Endothelial cell (in vitro differentiated cells): Measurements from ENCODE around the gene WDR36. TPM values are rescaled to one million over a fixed set of nuclear protein-coding genes. Genes with fewer than 3 reads are reported as not detected.

Experiments
- DNase-seq: peaks from one replicate; pipeline ENCODE4 v3.0.0; 2021; ENCODE audit warnings: low spot score
- H3K27ac Mint-ChIP-seq: one replicate; pipeline ENCODE4 v1.8.0; 2021; ENCODE audit warnings: mixed read lengths, inconsistent platforms; ENCODE audit not compliant: unreplicated experiment
- H3K27me3 Mint-ChIP-seq: one replicate; pipeline ENCODE4 v1.8.0; 2021; ENCODE audit warnings: mild to moderate bottlenecking, moderate library complexity, mixed read lengths, inconsistent platforms; ENCODE audit not compliant: unreplicated experiment
- H3K36me3 Mint-ChIP-seq: one replicate; pipeline ENCODE4 v1.8.0; 2021; ENCODE audit warnings: mild to moderate bottlenecking, low read depth, mixed read lengths, inconsistent platforms; ENCODE audit not compliant: unreplicated experiment
- H3K4me1 Mint-ChIP-seq: one replicate; pipeline ENCODE4 v1.8.0; 2021; ENCODE audit warnings: mild to moderate bottlenecking, mixed read lengths, inconsistent platforms; ENCODE audit not compliant: unreplicated experiment
- H3K4me3 Mint-ChIP-seq: one replicate; pipeline ENCODE4 v1.8.0; 2021; ENCODE audit warnings: mild to moderate bottlenecking, mixed read lengths, inconsistent platforms; ENCODE audit not compliant: unreplicated experiment
- H3K9me3 Mint-ChIP-seq: one replicate; pipeline ENCODE4 v1.8.0; 2021; ENCODE audit warnings: mixed read lengths, inconsistent platforms; ENCODE audit not compliant: unreplicated experiment
- CTCF ChIP-seq: fragments of 200-600 bp; sonication (generic); IDR thresholded peaks from one replicate; pipeline ENCODE4 v1.5.0; 2021; ENCODE audit warnings: antibody characterized with exemption; ENCODE audit not compliant: unreplicated experiment
- total RNA-seq: library from RNA; stranded (reverse); fragmentation: NEBNext Ultra II Directional; extraction: Animal tissue kit (Norgen Biotek cat#: 25700); gene quantifications from one replicate; pipeline ENCODE4 v1.2.1, GENCODE V29; 2021; ENCODE audit not compliant: unreplicated experiment

Gene WDR36
- total RNA-seq, 1 donor from 2014 or later = 25.2 TPM

- H3K36me3 Mint-ChIP-seq = peaks cover 9% of the 10 kb centered on the region
- H3K4me1 Mint-ChIP-seq = peaks cover 34% of the 10 kb centered on the region
- H3K27me3 Mint-ChIP-seq = peaks cover 2% of the 10 kb centered on the region
- no peak overlapping the region for H3K4me3 Mint-ChIP-seq
- TF ChIP-seq CTCF = no peak
- H3K9me3 Mint-ChIP-seq = no peaks in the 10 kb centered on the region
- H3K27ac Mint-ChIP-seq = peak overlapping the region; percentile 75
- no peak for DNase-seq
These were observed 34.7 kb downstream of the WDR36 start for GRCh38 chr5:111126896-111127295.

- no peak for DNase-seq
- H3K9me3 Mint-ChIP-seq = no peaks in the 10 kb centered on the region
- no peak overlapping the region for H3K4me3 Mint-ChIP-seq
- H3K27ac Mint-ChIP-seq = peak overlapping the region; percentile 89
- H3K27me3 Mint-ChIP-seq = peaks cover 2% of the 10 kb centered on the region
- peaks cover 7% of the 10 kb centered on the region for H3K36me3 Mint-ChIP-seq
- peaks cover 41% of the 10 kb centered on the region for H3K4me1 Mint-ChIP-seq
- TF ChIP-seq CTCF = no peak
These were observed 35.5 kb downstream of the WDR36 start for GRCh38 chr5:111127453-111128195.

- peaks cover 4% of the 10 kb centered on the region for H3K27me3 Mint-ChIP-seq
- H3K4me1 Mint-ChIP-seq = peaks cover 59% of the 10 kb centered on the region
- DNase-seq = no peak
- H3K36me3 Mint-ChIP-seq = no peaks in the 10 kb centered on the region
- peak overlapping the region; percentile 14 for H3K27ac Mint-ChIP-seq
- no peak overlapping the region for H3K4me3 Mint-ChIP-seq
- no peaks in the 10 kb centered on the region for H3K9me3 Mint-ChIP-seq
- no peak for TF ChIP-seq CTCF
These were observed 37.8 kb downstream of the WDR36 start for GRCh38 chr5:111129938-111130337.

- Mint-ChIP-seq H3K27ac (peak overlapping the region; percentile 92), H3K4me3 (peak overlapping the region; percentile 34), H3K36me3 (no peaks in the 10 kb centered on the region), H3K27me3 (peaks cover 6% of the 10 kb centered on the region), H3K9me3 (no peaks in the 10 kb centered on the region), H3K4me1 (peaks cover 70% of the 10 kb centered on the region)
- TF ChIP-seq CTCF = no peak
- DNase-seq = no peak
These were observed 39.2 kb downstream of the WDR36 start for GRCh38 chr5:111131356-111131755.

- Mint-ChIP-seq H3K4me1 (peaks cover 75% of the 10 kb centered on the region), H3K27me3 (peaks cover 6% of the 10 kb centered on the region), H3K4me3 (no peak overlapping the region), H3K27ac (peak overlapping the region; percentile 59), H3K36me3 (no peaks in the 10 kb centered on the region), H3K9me3 (no peaks in the 10 kb centered on the region)
- no peak for TF ChIP-seq CTCF
- no peak for DNase-seq
These were observed 39.9 kb downstream of the WDR36 start for GRCh38 chr5:111132076-111132475.
